ENCODE results near the gene ELAVL1. TPM values are rescaled to one million over a fixed set of nuclear protein-coding genes. Genes with fewer than 3 reads are reported as not detected.

Gene ELAVL1
- total and polyA plus RNA-seq, 7 donors: 22.3 to 57.9 (median 44.5) TPM

- H3K36me3 ChIP-seq (ENCODE audit: insufficient read depth in 1 of 2, low read depth in 1 of 2): peaks cover 3 to 18% of the 10 kb centered on the region in 2 donors
- peaks cover 27% of the 10 kb centered on the region for H3K4me1 ChIP-seq
- no peak for TF ChIP-seq CTCF (IDR thresholded peaks at IDR 0.05)
- WGBS, 3 donors: 71 to 82% (median 76%) methylated on average over 27 to 31 of the region's 31 CpGs
- ATAC-seq (no peak), DNase-seq (peak; percentile 23 to 50)
- H3K4me3 ChIP-seq: no peak overlapping the region
- intact Hi-C loops (cut with DNase I): loop anchor here in 1 of 2 donors (2.0 kb wide), 1 partner anchor 71 kb away; no protein-coding TSS in a partner anchor
- no peak overlapping the region for H3K27ac ChIP-seq
- H3K27me3 ChIP-seq (ENCODE audit: insufficient read depth in 3 of 3, low read length in 2 of 3): no peaks in the 10 kb centered on the region
- H3K9me3 ChIP-seq: no peaks in the 10 kb centered on the region
These were observed 81.9 kb downstream of the ELAVL1 start for GRCh38 chr19:7923295-7924191.

GRCh38 chr19:7922836-7923195 lies 82.6 kb downstream of the ELAVL1 start:
- 85 to 89% (median 89%) methylated on average over 8 of the region's 8 CpGs for WGBS, 3 donors
- H3K27ac ChIP-seq: no peak overlapping the region
- intact Hi-C loops (cut with DNase I): no loop called here

GRCh38 chr19:7921967-7922835 lies 83.2 kb downstream of the ELAVL1 start:
- DNase-seq: peak; percentile 21 to 55
- peaks cover 3 to 18% of the 10 kb centered on the region in 2 donors for H3K36me3 ChIP-seq (ENCODE audit: insufficient read depth in 1 of 2, low read depth in 1 of 2)
- WGBS, 3 donors: 86 to 91% (median 90%) methylated on average over 30 to 31 of the region's 31 CpGs
- H3K4me1 ChIP-seq: peaks cover 28% of the 10 kb centered on the region
- no peak overlapping the region for H3K27ac ChIP-seq
- no peak for TF ChIP-seq CTCF (IDR thresholded peaks at IDR 0.05)
- no peak for ATAC-seq
- H3K9me3 ChIP-seq: no peaks in the 10 kb centered on the region
- H3K4me3 ChIP-seq: no peak overlapping the region
- H3K27me3 ChIP-seq (ENCODE audit: insufficient read depth in 3 of 3, low read length in 2 of 3): peaks cover 0 to 8% (median 0%) of the 10 kb centered on the region in 3 donors
- intact Hi-C loops (cut with DNase I): no loop called here

More at GRCh38 chr19:7922836-7923195, 82.6 kb downstream of the ELAVL1 start:
- Histone ChIP-seq H3K27me3 (ENCODE audit: insufficient read depth in 3 of 3, low read length in 2 of 3) (peaks cover 0 to 2% (median 0%) of the 10 kb centered on the region in 3 donors), H3K9me3 (no peaks in the 10 kb centered on the region), H3K36me3 (ENCODE audit: insufficient read depth in 1 of 2, low read depth in 1 of 2) (peaks cover 3 to 18% of the 10 kb centered on the region in 2 donors), H3K4me1 (peaks cover 25% of the 10 kb centered on the region), H3K4me3 (no peak overlapping the region)
- TF ChIP-seq CTCF (IDR thresholded peaks at IDR 0.05): no peak
- ATAC-seq (no peak), DNase-seq (no peak)

GRCh38 chr19:7921302-7921966 lies 84.0 kb downstream of the ELAVL1 start:
- Histone ChIP-seq H3K4me3 (peak overlapping the region; percentile 61), H3K4me1 (peaks cover 26% of the 10 kb centered on the region), H3K27ac (peak overlapping the region; percentile 70), H3K9me3 (no peaks in the 10 kb centered on the region), H3K36me3 (ENCODE audit: insufficient read depth in 1 of 2, low read depth in 1 of 2) (peaks cover 3 to 15% of the 10 kb centered on the region in 2 donors), H3K27me3 (ENCODE audit: insufficient read depth in 3 of 3, low read length in 2 of 3) (peaks cover 0 to 14% (median 0%) of the 10 kb centered on the region in 3 donors)
- WGBS, 3 donors: 44 to 50% (median 48%) methylated on average over 15 to 17 of the region's 17 CpGs
- intact Hi-C loops (cut with DNase I): no loop called here
- no peak for TF ChIP-seq CTCF (IDR thresholded peaks at IDR 0.05)
- DNase-seq: peak in 1 of 2 donors; percentile 66
- no peak for ATAC-seq
